ENCODE measurements around the gene ST8SIA6. TPM values are rescaled to one million over a fixed set of nuclear protein-coding genes. Genes with fewer than 3 reads are reported as not detected.

ST8SIA6 gene
- total RNA-seq, 2 donors from 2014 or later = not detected

DNA sequence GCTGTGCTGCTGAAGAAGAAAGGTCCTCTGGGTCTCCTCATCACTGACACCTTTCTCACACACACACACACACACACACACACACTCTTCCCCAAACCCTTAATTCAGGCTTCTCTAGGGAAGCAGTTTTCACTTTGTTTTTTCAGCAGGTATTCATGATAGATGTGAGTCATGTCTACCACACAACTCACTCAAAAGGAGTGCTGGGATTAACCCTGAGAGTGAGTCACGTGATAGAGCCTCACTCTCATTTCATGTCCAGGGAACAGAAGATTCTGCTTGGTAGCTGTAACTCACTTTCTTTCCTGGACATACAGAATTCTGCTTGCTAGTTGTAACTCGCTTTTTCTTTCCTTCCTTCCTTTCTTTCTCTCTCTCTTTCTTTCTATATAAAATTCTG, 181.0 kb downstream of the ST8SIA6 start:
- Histone ChIP-seq H3K36me3 (replicated peaks in 1 of 2; ENCODE audit: insufficient read depth in 1 of 2, low read depth in 2 of 2) (no peaks in the 10 kb centered on the region), H3K9me3 (no peaks in the 10 kb centered on the region), H3K4me3 (no peak overlapping the region), H3K4me1 (no peaks in the 10 kb centered on the region), H3K27me3 (no peaks in the 10 kb centered on the region), H3K27ac (no peak overlapping the region)
- TF ChIP-seq CTCF (IDR thresholded peaks at IDR 0.05) (no peak), POLR2A (IDR thresholded peaks at IDR 0.05) (no peak)
- 65 to 68% methylated on average over 2 of the region's 2 CpGs for WGBS, 2 donors
- DNase-seq (no peak), ATAC-seq (no peak)
- intact Hi-C loops (cut with DNase I) = no loop called here

DNA sequence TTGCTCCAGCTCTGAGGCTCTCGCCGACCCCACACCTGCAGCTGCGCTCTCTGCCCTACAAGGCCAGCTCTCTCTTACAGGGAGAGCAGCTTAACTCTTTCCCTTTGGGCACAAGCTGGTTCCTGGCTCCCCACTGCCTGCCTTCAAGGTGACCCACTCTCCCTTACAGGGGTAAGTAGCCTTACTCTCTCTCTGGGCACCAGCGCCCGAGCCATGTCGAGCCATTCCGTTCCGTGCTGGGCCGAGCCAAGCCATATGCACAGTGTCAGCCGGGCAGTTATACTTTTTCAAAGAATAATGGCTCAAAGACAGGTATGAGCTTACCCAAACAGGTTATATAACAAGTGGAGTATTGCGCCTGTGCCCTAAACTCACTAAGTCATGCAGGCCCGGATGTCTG, 181.7 kb downstream of the ST8SIA6 start:
- DNase-seq (no peak), ATAC-seq (no peak)
- 81 to 90% methylated on average over 12 of the region's 12 CpGs for WGBS, 2 donors

More for the DNA sequence above, 181.7 kb downstream of the ST8SIA6 start:
- Histone ChIP-seq H3K27me3 (no peaks in the 10 kb centered on the region), H3K4me3 (no peak overlapping the region), H3K27ac (no peak overlapping the region), H3K4me1 (no peaks in the 10 kb centered on the region), H3K9me3 (no peaks in the 10 kb centered on the region), H3K36me3 (replicated peaks in 1 of 2; ENCODE audit: insufficient read depth in 1 of 2, low read depth in 2 of 2) (no peaks in the 10 kb centered on the region)
- no peak for TF ChIP-seq POLR2A (IDR thresholded peaks at IDR 0.05)
- no peak for TF ChIP-seq CTCF (IDR thresholded peaks at IDR 0.05)
- intact Hi-C loops (cut with DNase I) = no loop called here

Small RNAs within 50 kb of the gene (small RNA-seq; reads per million reads assigned to genes)
- gene RF00019 = not detected

Other genes with a start within 250 kb of the ST8SIA6 start
- 1,000 to 10,000 TPM in 1 of 2 donors, 100 to 1,000 TPM in 1; 539 to 1,025 TPM for gene VIM, start 226.4 kb downstream of the ST8SIA6 start, total RNA-seq
- 1 to 10 TPM; 1.0 to 4.9 TPM for gene HACD1, start 162.8 kb upstream of the ST8SIA6 start, total RNA-seq
- 10 to 100 TPM in 1 of 2 donors, 1 to 10 TPM in 1; 7.3 to 15.5 TPM for gene STAM, start 189.6 kb upstream of the ST8SIA6 start, total RNA-seq